OCI-LY1 (cell line): ENCODE results near the gene USP34.
"Not testable (repeated sequence)": the region's sequence is repeated elsewhere in the genome, so short reads cannot be mapped to it uniquely, and the experiment has no call there.

ENCODE experiments used
- H2AFZ ChIP-seq: fragments of 200-600 bp; sonication (generic), shearing (Covaris generic); 2 replicates; pipeline ENCODE4 v1.6.0; 2014; ENCODE audit warnings: antibody characterized with exemption, mild to moderate bottlenecking, low read length
- H3F3A ChIP-seq: fragments of 200-600 bp; sonication (generic), shearing (Covaris generic); 2 replicates; pipeline ENCODE4 v1.6.0; 2014; ENCODE audit warnings: mild to moderate bottlenecking, antibody characterized with exemption, low read length, moderate library complexity; ENCODE audit not compliant: insufficient read depth
- H3K27ac ChIP-seq: fragments of 200-600 bp; sonication (generic); 2 replicates; pipeline ENCODE4 v1.5.1; 2014; ENCODE audit warnings: low read length, mixed run types, mild to moderate bottlenecking, low read depth; ENCODE audit not compliant: poor library complexity, severe bottlenecking
- H3K27me3 ChIP-seq: fragments of 200-600 bp; sonication (generic); 2 replicates; pipeline ENCODE4 v1.6.0; 2014; ENCODE audit warnings: antibody characterized with exemption, mild to moderate bottlenecking, low read length, moderate library complexity; ENCODE audit not compliant: insufficient read depth
- H3K36me3 ChIP-seq: fragments of 200-600 bp; sonication (generic); 2 replicates; pipeline ENCODE4 v1.6.1; 2014; ENCODE audit warnings: mild to moderate bottlenecking, antibody characterized with exemption, low read length, moderate library complexity, mixed read lengths; ENCODE audit not compliant: insufficient read depth
- H3K4me1 ChIP-seq: fragments of 200-600 bp; sonication (generic); 2 replicates; pipeline ENCODE4 v1.5.1; 2014; ENCODE audit warnings: mild to moderate bottlenecking, low read length, moderate library complexity; ENCODE audit not compliant: insufficient read depth, severe bottlenecking
- H3K4me2 ChIP-seq: fragments of 200-600 bp; sonication (generic), shearing (Covaris generic); 2 replicates; pipeline ENCODE4 v1.6.1; 2014; ENCODE audit warnings: low read length
- H3K4me3 ChIP-seq: fragments of 200-600 bp; sonication (generic); 2 replicates; pipeline ENCODE4 v1.5.1; 2014; ENCODE audit warnings: low read length, low read depth, mild to moderate bottlenecking, mixed read lengths; ENCODE audit not compliant: poor library complexity, severe bottlenecking
- H3K79me2 ChIP-seq: fragments of 200-600 bp; shearing (Covaris generic); 2 replicates; pipeline ENCODE4 v1.6.1; 2016; ENCODE audit warnings: mixed run types, low read length, mixed read lengths; ENCODE audit not compliant: insufficient read depth
- H3K9ac ChIP-seq: fragments of 200-600 bp; sonication (generic), shearing (Covaris generic); 2 replicates; pipeline ENCODE4 v1.6.1; 2014; ENCODE audit warnings: mild to moderate bottlenecking, low read length, mixed read lengths
- H3K9me2 ChIP-seq: fragments of 200-600 bp; sonication (generic), shearing (Covaris generic); 2 replicates; pipeline ENCODE4 v1.6.1; 2014; ENCODE audit warnings: low read depth, mild to moderate bottlenecking, low read length, mixed read lengths
- H3K9me3 ChIP-seq: fragments of 200-600 bp; shearing (Covaris generic); 2 replicates; pipeline ENCODE4 v1.6.1; 2014; ENCODE audit warnings: low read length, mixed read lengths
- H4K20me1 ChIP-seq: fragments of 200-600 bp; sonication (generic), shearing (Covaris generic); 2 replicates; pipeline ENCODE4 v1.6.0; 2016; ENCODE audit warnings: mild to moderate bottlenecking, low read length; ENCODE audit not compliant: insufficient read depth
- EZH2 ChIP-seq: fragments of 200-600 bp; sonication (generic), shearing (Covaris generic); IDR thresholded peaks from 2 replicates; pipeline ENCODE4 v1.8.0; 2017; ENCODE audit warnings: borderline replicate concordance, mixed run types, mild to moderate bottlenecking, antibody characterized with exemption, low read length, moderate library complexity, mixed read lengths
- TF ChIP-seq, protein P1 (sequence below): fragments of 200-600 bp; sonication (generic), shearing (Covaris generic); IDR thresholded peaks from 2 replicates; pipeline ENCODE4 v1.5.1; 2017; ENCODE audit warnings: mild to moderate bottlenecking, antibody characterized with exemption, low read length, moderate library complexity, mixed read lengths

The USP34 gene

DNA sequence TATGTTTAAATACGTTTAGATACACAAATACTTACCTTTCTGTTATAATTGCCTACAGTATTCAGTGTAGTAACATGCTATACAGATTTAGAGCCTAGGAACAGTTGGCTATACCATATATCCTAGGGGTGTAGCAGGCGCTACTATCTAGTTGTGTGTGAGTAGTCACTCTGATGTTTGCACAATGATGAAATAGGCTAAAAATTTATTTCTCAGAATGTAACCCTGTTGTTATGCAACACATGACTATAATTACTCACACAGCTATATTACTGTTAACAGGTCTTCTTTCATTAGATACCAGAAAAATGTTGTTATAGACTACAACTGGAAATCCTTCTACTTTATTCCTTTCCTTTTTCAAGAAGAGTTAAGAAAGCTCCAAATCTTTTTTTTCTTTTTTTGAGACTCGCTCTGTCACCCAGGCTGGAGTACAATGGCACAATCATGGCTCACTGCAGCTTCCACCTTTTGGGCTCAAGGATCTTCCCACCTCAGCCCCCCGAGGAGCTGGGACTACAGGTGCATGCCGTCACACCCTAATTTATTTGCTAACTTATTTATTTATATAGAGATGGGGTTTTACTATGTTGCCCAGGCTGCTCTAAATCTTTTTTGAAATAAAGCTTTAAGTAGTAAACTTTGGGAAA is 260.4 kb downstream of the USP34 start:
- H3K27me3 ChIP-seq = no peaks in the 10 kb centered on the region
- H3K36me3 ChIP-seq = peaks cover 86% of the 10 kb centered on the region
- H2AFZ ChIP-seq = no peak overlapping the region
- no peaks in the 10 kb centered on the region for H3K9me3 ChIP-seq
- H3K27ac ChIP-seq = no peak overlapping the region
- H3K79me2 ChIP-seq = no peaks in the 10 kb centered on the region
- no peaks in the 10 kb centered on the region for H4K20me1 ChIP-seq
- H3K9ac ChIP-seq = no peak overlapping the region
- no peaks in the 10 kb centered on the region for H3K9me2 ChIP-seq
- no peaks in the 10 kb centered on the region for H3K4me1 ChIP-seq
- no peaks in the 10 kb centered on the region for H3F3A ChIP-seq
- H3K4me3 ChIP-seq = no peak overlapping the region
- no peak overlapping the region for H3K4me2 ChIP-seq
- no peak for TF ChIP-seq EZH2
- TF ChIP-seq, protein P1, sequence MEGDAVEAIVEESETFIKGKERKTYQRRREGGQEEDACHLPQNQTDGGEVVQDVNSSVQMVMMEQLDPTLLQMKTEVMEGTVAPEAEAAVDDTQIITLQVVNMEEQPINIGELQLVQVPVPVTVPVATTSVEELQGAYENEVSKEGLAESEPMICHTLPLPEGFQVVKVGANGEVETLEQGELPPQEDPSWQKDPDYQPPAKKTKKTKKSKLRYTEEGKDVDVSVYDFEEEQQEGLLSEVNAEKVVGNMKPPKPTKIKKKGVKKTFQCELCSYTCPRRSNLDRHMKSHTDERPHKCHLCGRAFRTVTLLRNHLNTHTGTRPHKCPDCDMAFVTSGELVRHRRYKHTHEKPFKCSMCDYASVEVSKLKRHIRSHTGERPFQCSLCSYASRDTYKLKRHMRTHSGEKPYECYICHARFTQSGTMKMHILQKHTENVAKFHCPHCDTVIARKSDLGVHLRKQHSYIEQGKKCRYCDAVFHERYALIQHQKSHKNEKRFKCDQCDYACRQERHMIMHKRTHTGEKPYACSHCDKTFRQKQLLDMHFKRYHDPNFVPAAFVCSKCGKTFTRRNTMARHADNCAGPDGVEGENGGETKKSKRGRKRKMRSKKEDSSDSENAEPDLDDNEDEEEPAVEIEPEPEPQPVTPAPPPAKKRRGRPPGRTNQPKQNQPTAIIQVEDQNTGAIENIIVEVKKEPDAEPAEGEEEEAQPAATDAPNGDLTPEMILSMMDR = no peak

DNA sequence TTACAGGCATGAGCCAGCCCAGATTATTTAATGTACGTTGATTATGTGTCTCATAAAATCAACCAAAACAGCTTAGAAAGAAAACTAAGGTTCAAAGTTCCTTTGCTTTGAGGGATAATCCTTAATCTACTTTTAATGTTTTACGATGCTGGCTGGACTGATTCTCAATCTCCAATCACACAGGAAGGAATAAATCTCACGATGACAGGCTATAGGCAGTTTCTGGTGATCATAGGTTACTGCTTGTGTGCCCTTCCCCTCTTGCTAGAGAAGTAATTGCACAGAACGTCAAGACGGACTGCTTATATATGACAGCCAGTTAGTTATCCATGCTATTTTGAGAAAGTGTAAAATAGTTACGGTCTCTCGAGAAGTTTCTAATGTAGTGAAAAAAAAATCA is 265.8 kb downstream of the USP34 start:
- H3K79me2 ChIP-seq = no peaks in the 10 kb centered on the region
- TF ChIP-seq, protein P1 = no peak
- TF ChIP-seq EZH2 = no peak
- no peaks in the 10 kb centered on the region; the same call in 1 of the 2 replicates for H3K9me2 ChIP-seq
- no peaks in the 10 kb centered on the region for H4K20me1 ChIP-seq
- no peaks in the 10 kb centered on the region for H3K4me1 ChIP-seq
- H2AFZ ChIP-seq = no peak overlapping the region
- H3K9me3 ChIP-seq = no peaks in the 10 kb centered on the region
- peaks cover 93% of the 10 kb centered on the region for H3K36me3 ChIP-seq
- no peak overlapping the region for H3K4me3 ChIP-seq
- H3K27me3 ChIP-seq = no peaks in the 10 kb centered on the region
- no peak overlapping the region for H3K4me2 ChIP-seq
- no peak overlapping the region for H3K27ac ChIP-seq
- no peak overlapping the region for H3K9ac ChIP-seq
- no peaks in the 10 kb centered on the region for H3F3A ChIP-seq

DNA sequence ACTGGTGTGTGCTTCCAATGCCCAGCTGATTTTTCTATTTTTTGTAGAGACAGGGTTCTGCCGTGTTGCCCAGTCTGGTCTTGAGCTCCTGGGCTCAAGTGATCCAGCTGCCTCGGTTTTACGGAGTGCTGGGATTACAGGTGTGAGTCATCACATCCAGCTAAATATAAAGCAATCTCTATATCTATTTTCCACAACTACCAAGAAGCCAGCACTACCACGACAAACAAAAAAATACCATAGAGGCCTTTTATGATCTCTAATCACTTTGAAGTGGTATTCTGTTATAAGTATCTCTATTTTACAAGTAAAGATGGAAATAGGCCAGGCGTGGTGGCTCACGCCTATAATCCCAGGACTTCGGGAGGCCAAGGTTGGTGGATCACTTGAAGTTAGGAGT is 274.2 kb downstream of the USP34 start:
- Histone ChIP-seq H3K79me2 (no peaks in the 10 kb centered on the region), H2AFZ (no peak overlapping the region), H3K9me3 (no peaks in the 10 kb centered on the region), H3K4me1 (no peaks in the 10 kb centered on the region), H3K27ac (no peak overlapping the region), H4K20me1 (no peaks in the 10 kb centered on the region), H3K9ac (no peak overlapping the region), H3K9me2 (no peaks in the 10 kb centered on the region; the same call in 1 of the 2 replicates), H3K36me3 (peaks cover 57% of the 10 kb centered on the region), H3F3A (no peaks in the 10 kb centered on the region), H3K4me3 (no peak overlapping the region), H3K27me3 (no peaks in the 10 kb centered on the region), H3K4me2 (no peak overlapping the region)
- TF ChIP-seq, protein P1 = no peak
- no peak for TF ChIP-seq EZH2

DNA sequence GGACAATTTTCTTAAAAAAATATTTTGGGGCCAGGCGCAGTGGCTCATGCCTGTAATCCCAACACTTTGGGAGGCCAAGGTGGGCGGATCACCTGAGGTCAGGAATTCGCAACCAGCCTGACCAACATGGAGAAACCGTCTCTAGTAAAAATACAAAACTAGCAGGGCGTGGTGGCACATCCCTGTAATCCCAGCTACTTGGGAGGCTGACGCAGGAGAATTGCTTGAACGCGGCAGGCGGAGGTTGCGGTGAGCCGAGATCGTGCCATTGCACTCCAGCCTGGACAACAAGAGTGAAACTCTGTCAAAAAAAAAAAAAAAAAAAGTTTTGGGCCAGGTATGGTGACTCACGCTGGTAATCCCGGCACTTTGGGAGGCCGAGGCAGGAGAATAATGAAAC is 276.2 kb downstream of the USP34 start:
- not testable (repeated sequence) for H3K27me3 ChIP-seq, H3K4me3 ChIP-seq, H3K4me2 ChIP-seq, H3K9me2 ChIP-seq, H3F3A ChIP-seq, H4K20me1 ChIP-seq, H3K27ac ChIP-seq, H3K9me3 ChIP-seq, H3K9ac ChIP-seq, H3K79me2 ChIP-seq, H2AFZ ChIP-seq, H3K4me1 ChIP-seq
- peaks cover 55% of the 10 kb centered on the region for H3K36me3 ChIP-seq
